HEK293T (cell line): Measurements from ENCODE around the gene RAPGEF4.

Source experiments
- ARNT ChIP-seq: fragments of 450-650 bp; IDR thresholded peaks from 2 replicates; pipeline ENCODE4 v1.6.1; 2017; ENCODE audit warnings: mild to moderate bottlenecking
- BHLHE40 ChIP-seq: fragments of 450-650 bp; IDR thresholded peaks from 2 replicates; pipeline ENCODE4 v1.6.1; 2016; ENCODE audit warnings: mild to moderate bottlenecking, moderate library complexity, borderline replicate concordance
- FOXA1 ChIP-seq: fragments of 450-650 bp; IDR thresholded peaks from 2 replicates; pipeline ENCODE4 v1.6.1; 2016; ENCODE audit warnings: mild to moderate bottlenecking
- FOXK2 ChIP-seq: fragments of 450-650 bp; IDR thresholded peaks from 2 replicates; pipeline ENCODE4 v1.6.1; 2016; ENCODE audit warnings: mild to moderate bottlenecking
- NFRKB ChIP-seq: fragments of 450-650 bp; IDR thresholded peaks from 2 replicates; pipeline ENCODE4 v1.6.1; 2016; ENCODE audit warnings: mild to moderate bottlenecking, moderate library complexity
- SP1 ChIP-seq: fragments of 450-650 bp; IDR thresholded peaks from 2 replicates; pipeline ENCODE4 v1.6.1; 2017

GRCh38 chr2:172724724-172725123 lies 10.9 kb upstream of the RAPGEF4 start:
- TF ChIP-seq ARNT (no peak), FOXA1 (no peak), FOXK2 (no peak), BHLHE40 (no peak), SP1 (no peak), NFRKB (no peak)
